B cell (primary cell): ENCODE measurements around the gene MYO19.

Experiments
- EZH2 ChIP-seq: IDR thresholded peaks from 2 replicates; pipeline ENCODE4 v1.6.1; 2012; ENCODE audit warnings: borderline replicate concordance, low read depth, mild to moderate bottlenecking, moderate library complexity, low read length; ENCODE audit not compliant: insufficient read depth, poor library complexity, severe bottlenecking
- TF ChIP-seq, protein P1 (sequence below): fragments of 200-600 bp; IDR thresholded peaks from one replicate; pipeline ENCODE4 v1.8.0; 2022; ENCODE audit warnings: antibody characterized with exemption, mild to moderate bottlenecking

DNA sequence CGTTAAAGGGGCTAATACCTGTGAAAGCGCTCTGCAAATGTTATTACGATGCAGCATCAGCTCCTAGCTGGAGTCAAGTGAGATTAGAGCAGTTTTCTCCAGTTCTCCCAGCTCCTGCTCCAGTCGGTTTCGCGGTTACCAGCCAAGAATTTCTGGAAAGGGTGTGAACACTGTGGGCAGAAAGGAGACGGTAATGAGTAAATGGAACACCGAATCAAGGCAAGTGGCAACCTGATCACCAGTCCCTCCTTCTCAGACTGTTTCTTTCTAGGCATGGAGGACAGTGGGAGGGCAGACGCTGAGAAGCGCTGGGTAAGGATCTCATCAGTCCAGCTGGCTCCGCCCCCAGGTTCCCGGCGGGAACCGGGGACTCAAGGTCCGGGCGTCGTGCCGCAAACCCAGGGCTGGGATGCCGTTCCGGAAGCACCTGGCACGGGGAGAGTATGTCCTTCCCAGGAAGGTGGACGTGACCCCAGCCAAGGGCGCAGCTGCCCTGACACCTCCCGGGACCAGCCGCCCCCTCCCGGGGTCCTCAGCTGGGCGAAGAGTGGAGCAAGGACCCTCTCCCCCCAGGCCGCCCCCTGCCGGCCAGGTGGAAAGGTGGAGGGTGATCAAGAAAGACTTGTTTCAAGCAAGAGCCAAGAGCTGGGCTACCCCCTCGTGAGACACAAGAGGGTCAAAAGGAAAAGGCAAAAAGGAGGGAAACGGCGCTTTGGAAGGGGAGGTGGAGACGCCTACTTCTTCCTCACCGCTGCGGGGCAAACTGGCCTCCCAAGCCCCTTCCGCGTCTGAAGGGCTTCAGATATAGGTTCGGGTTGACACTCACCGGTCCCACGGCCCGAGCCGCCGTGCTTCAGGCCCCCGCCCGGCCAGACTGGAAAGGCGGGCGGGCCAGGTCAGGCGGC lies 481 bp downstream of the MYO19 start:
- TF ChIP-seq, protein P1, sequence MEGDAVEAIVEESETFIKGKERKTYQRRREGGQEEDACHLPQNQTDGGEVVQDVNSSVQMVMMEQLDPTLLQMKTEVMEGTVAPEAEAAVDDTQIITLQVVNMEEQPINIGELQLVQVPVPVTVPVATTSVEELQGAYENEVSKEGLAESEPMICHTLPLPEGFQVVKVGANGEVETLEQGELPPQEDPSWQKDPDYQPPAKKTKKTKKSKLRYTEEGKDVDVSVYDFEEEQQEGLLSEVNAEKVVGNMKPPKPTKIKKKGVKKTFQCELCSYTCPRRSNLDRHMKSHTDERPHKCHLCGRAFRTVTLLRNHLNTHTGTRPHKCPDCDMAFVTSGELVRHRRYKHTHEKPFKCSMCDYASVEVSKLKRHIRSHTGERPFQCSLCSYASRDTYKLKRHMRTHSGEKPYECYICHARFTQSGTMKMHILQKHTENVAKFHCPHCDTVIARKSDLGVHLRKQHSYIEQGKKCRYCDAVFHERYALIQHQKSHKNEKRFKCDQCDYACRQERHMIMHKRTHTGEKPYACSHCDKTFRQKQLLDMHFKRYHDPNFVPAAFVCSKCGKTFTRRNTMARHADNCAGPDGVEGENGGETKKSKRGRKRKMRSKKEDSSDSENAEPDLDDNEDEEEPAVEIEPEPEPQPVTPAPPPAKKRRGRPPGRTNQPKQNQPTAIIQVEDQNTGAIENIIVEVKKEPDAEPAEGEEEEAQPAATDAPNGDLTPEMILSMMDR = peak; percentile 89
- no peak for TF ChIP-seq EZH2
